Stomach (tissue), 9 donors: ENCODE data around the gene EHMT1. TPM values are rescaled to one million over a fixed set of nuclear protein-coding genes. Genes with fewer than 3 reads are reported as not detected.

Source experiments
- DNase-seq, 2 donors: peaks; one replicate each; pipeline versions ENCODE4 v3.0.0 to v3.0.0-alpha.2; 2013 to 2019
- H3K27ac ChIP-seq, 5 donors: fragments of 200-600 bp in 4 of 5; sonication (generic) in 4 of 5; one replicate each; pipeline ENCODE4 v1.5.1; 2013 to 2019; ENCODE audit warnings: mild to moderate bottlenecking in 1 of 5, moderate library complexity in 1 of 5
- H3K27me3 ChIP-seq, 3 donors: fragments of 200-600 bp; sonication (generic); one replicate each; pipeline ENCODE4 v1.5.1; 2017 to 2019; ENCODE audit warnings: mixed run types in 1 of 3
- H3K36me3 ChIP-seq, 4 donors: fragments of 200-600 bp; sonication (generic); 1 replicate in 3 of 4; 2 replicates in 1 of 4; pipeline ENCODE4 v1.5.1; 2016 to 2019
- H3K4me1 ChIP-seq, 4 donors: fragments of 200-600 bp; sonication (generic); one replicate each; pipeline ENCODE4 v1.5.1; 2016 to 2019
- H3K4me3 ChIP-seq, 4 donors: fragments of 200-600 bp; sonication (generic) in 3 of 4; one replicate each; pipeline ENCODE4 v1.5.1; 2016 to 2019; ENCODE audit warnings: mild to moderate bottlenecking in 1 of 4
- H3K9me3 ChIP-seq, 4 donors: fragments of 200-600 bp; sonication (generic); one replicate each; pipeline ENCODE4 v1.5.1; 2016 to 2019
- CTCF ChIP-seq, 7 experiments: fragments of 450-650 bp in 4 of 7; fragments of 200-600 bp in 3 of 7; sonication (generic) in 3 of 7; IDR thresholded peaks; one replicate each; pipeline ENCODE4 v1.5.1; 2016 to 2019; ENCODE audit warnings: antibody characterized with exemption in 7 of 7, control low read depth in 2 of 7, mild to moderate bottlenecking in 1 of 7
- EP300 ChIP-seq: sonication (generic); formaldehyde crosslinking; IDR thresholded peaks from one replicate; pipeline ENCODE4 v1.6.1; 2017; ENCODE audit warnings: antibody characterized with exemption
- POLR2A ChIP-seq, 4 donors: fragments of 450-650 bp; IDR thresholded peaks; one replicate each; pipeline ENCODE4 v1.6.1; 2016; ENCODE audit warnings: antibody characterized with exemption in 4 of 4, control low read depth in 2 of 4, mild to moderate bottlenecking in 1 of 4, moderate library complexity in 1 of 4
- POLR2AphosphoS5 ChIP-seq, 3 donors: sonication (generic); formaldehyde crosslinking; IDR thresholded peaks; one replicate each; pipeline ENCODE4 v1.6.1; 2016; ENCODE audit warnings: antibody characterized with exemption in 3 of 3
- WGBS, 5 donors: extraction: QIAGEN DNeasy Blood & Tissue Kit in 3 of 5; methylation state at CpG; one replicate each; pipeline versions ENCODE4 v1.1.5 to v1.1.7; 2013 to 2018; 5-methylcytosine and 5-hydroxymethylcytosine counted together
- intact Hi-C: fragments of 100-400 bp; cut with DNase I; formaldehyde crosslinking; loops from one replicate; pipeline ENCODE4 v1.15.1; 2023; ENCODE audit warnings: low total_unique reads
- polyA plus RNA-seq, 3 donors: library from polyadenylated mRNA; stranded (reverse); fragments of 200-250 nt; gene quantifications; one replicate each; pipeline ENCODE4 v1.2.3, GENCODE V29; 2013
- total RNA-seq, 5 donors: library from RNA; depleted of rRNA; stranded (reverse); fragments of >200 nt; gene quantifications; one replicate each; pipeline versions ENCODE4 v1.1.0 to v1.2.3, GENCODE V29; 2014 to 2016
- donor health status: healthy with polysubstance abuse.
- donor health status: Bipolar disorder and iron deficiency.
- donor health status: healthy.

Gene EHMT1
- total and polyA plus RNA-seq, 8 donors = 23.9 to 419 (median 79.5) TPM

GRCh38 chr9:137814436-137814835 lies 195.6 kb downstream of the EHMT1 start:
- no peaks in the 10 kb centered on the region for H3K4me1 ChIP-seq
- H3K9me3 ChIP-seq = no peaks in the 10 kb centered on the region
- intact Hi-C loops = no loop called here
- no peaks in the 10 kb centered on the region for H3K27me3 ChIP-seq
- H3K4me3 ChIP-seq = no peak overlapping the region
- TF ChIP-seq EP300 (no peak), POLR2A (IDR thresholded peaks at IDR 0.05) (no peak), CTCF (IDR thresholded peaks at IDR 0.05) (no peak), POLR2AphosphoS5 (IDR thresholded peaks at IDR 0.05) (no peak)
- 94 to 98% (median 97%) methylated on average over 22 to 23 of the region's 23 CpGs for WGBS, 5 donors
- H3K36me3 ChIP-seq = peaks cover 74 to 89% (median 83%) of the 10 kb centered on the region in 4 donors
- no peak overlapping the region for H3K27ac ChIP-seq
- DNase-seq = no peak

- intact Hi-C loops = no loop called here
- DNase-seq = no peak
- no peak overlapping the region for H3K4me3 ChIP-seq
- H3K9me3 ChIP-seq = no peaks in the 10 kb centered on the region
- no peak overlapping the region for H3K27ac ChIP-seq
- H3K36me3 ChIP-seq = peaks cover 77 to 89% (median 83%) of the 10 kb centered on the region in 4 donors
- no peak for TF ChIP-seq CTCF (IDR thresholded peaks at IDR 0.05)
- no peak for TF ChIP-seq POLR2AphosphoS5 (IDR thresholded peaks at IDR 0.05)
- no peak for TF ChIP-seq EP300
- no peak for TF ChIP-seq POLR2A (IDR thresholded peaks at IDR 0.05)
- no peaks in the 10 kb centered on the region for H3K4me1 ChIP-seq
- WGBS, 5 donors = 94 to 97% (median 95%) methylated on average over 11 of the region's 11 CpGs
- H3K27me3 ChIP-seq = no peaks in the 10 kb centered on the region
Observed at GRCh38 chr9:137814841-137815240, 196.0 kb downstream of the EHMT1 start.

- no peak for DNase-seq
- peaks cover 76 to 92% (median 86%) of the 10 kb centered on the region in 4 donors for H3K36me3 ChIP-seq
- H3K27ac ChIP-seq = no peak overlapping the region
- H3K4me1 ChIP-seq = no peaks in the 10 kb centered on the region
- TF ChIP-seq EP300 (no peak), CTCF (IDR thresholded peaks at IDR 0.05) (no peak), POLR2AphosphoS5 (IDR thresholded peaks at IDR 0.05) (no peak), POLR2A (IDR thresholded peaks at IDR 0.05) (no peak)
- no peaks in the 10 kb centered on the region for H3K27me3 ChIP-seq
- intact Hi-C loops = no loop called here
- no peaks in the 10 kb centered on the region for H3K9me3 ChIP-seq
- 95 to 98% (median 97%) methylated on average over 27 to 30 of the region's 30 CpGs for WGBS, 5 donors
- H3K4me3 ChIP-seq = no peak overlapping the region
Observed at GRCh38 chr9:137815256-137816255, 196.8 kb downstream of the EHMT1 start.

GRCh38 chr9:137816531-137817235 lies 197.9 kb downstream of the EHMT1 start:
- Histone ChIP-seq H3K27ac (no peak overlapping the region), H3K4me1 (no peaks in the 10 kb centered on the region), H3K4me3 (no peak overlapping the region), H3K9me3 (no peaks in the 10 kb centered on the region), H3K36me3 (peaks cover 77 to 92% (median 91%) of the 10 kb centered on the region in 4 donors), H3K27me3 (no peaks in the 10 kb centered on the region)
- WGBS, 5 donors = 89 to 97% (median 97%) methylated on average over 16 to 22 of the region's 22 CpGs
- TF ChIP-seq EP300 (no peak), POLR2A (IDR thresholded peaks at IDR 0.05) (no peak), POLR2AphosphoS5 (IDR thresholded peaks at IDR 0.05) (no peak), CTCF (IDR thresholded peaks at IDR 0.05) (no peak)
- intact Hi-C loops = no loop called here
- no peak for DNase-seq
